Activated CD4-positive, CD25-positive, alpha-beta regulatory T cell (primary cell): Measurements from ENCODE around the gene MZB1.

Experiments used
- DNase-seq, 4 experiments: peaks; one replicate each; lab custom pipeline; 2025; lab: John Stamatoyannopoulos, UW

Gene MZB1, protein sequence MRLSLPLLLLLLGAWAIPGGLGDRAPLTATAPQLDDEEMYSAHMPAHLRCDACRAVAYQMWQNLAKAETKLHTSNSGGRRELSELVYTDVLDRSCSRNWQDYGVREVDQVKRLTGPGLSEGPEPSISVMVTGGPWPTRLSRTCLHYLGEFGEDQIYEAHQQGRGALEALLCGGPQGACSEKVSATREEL

GRCh38 chr5:139389701-139390638 lies at the start of gene MZB1:
Gene MZB1 (minus strand): TSS chr5:139389913. CDS start chr5:139389856, 57 bp downstream.
- peak in 1 of 4 experiments; percentile 17 for DNase-seq

GRCh38 chr5:139439013-139439903 lies 49.5 kb upstream of the MZB1 start, which contains the start of gene DNAJC18:
Gene DNAJC18 (minus strand): TSS chr5:139439525. CDS start chr5:139439445, 80 bp downstream.
- DNase-seq = peak; percentile 81 to 87 (median 84)

- DNase-seq = no peak
Measured at GRCh38 chr5:139438707-139439012, 48.9 kb upstream of the MZB1 start.

- no peak for DNase-seq
Measured at GRCh38 chr5:139435676-139436075, 46.0 kb upstream of the MZB1 start.

- DNase-seq = no peak
Measured at GRCh38 chr5:139431706-139432105, 42.0 kb upstream of the MZB1 start.

DNA sequence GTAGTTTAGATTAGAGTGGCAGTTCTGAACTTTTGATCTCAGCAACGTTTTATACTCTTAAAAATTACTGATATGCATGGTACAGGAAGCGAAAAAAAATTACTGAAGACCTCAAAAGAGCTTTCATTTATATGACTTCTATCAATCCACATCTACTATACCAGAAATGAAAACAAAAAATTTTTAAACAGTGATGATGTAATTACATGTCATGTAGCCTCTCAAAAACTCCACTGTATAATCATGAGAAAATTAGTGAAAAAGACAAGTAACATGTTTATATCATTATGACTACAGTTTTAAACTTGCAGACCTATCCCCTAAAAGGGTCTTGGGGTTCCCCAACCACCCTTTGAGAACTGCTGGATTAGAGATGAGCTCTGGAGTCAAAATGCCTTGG lies 40.3 kb upstream of the MZB1 start:
- no peak for DNase-seq

DNA sequence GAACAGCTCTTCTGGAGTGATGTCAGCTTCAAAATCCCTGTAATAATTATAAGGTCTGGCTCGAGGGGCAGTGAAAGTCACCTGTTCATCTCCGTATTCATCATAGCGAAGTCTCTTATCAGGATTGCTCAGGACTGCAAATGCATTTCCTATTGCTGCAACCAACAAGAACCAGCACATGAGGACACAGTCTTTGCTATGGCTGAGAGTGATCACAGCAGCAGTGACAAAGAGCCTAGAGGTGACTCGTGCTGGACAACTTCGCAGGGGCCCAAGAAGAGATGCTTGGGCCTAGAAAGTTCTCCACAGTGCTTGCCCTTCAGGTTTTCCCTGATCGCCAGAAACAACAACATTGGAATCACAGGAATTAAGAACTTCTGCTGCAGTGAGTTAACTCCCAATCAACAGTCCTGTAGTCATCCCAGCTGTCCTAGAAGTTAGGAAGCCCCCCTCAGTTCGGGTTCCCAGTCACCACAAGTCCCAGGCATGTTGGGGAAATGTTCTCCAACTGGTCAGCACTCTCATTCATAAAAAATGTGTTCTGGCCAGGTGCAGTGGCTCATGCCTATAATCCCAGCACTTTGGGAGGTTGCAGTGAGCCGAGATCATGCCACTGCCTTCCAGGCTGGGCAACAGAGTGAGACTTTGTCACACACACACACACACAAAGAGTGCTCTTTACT lies 36.6 kb upstream of the MZB1 start:
- no peak for DNase-seq

DNA sequence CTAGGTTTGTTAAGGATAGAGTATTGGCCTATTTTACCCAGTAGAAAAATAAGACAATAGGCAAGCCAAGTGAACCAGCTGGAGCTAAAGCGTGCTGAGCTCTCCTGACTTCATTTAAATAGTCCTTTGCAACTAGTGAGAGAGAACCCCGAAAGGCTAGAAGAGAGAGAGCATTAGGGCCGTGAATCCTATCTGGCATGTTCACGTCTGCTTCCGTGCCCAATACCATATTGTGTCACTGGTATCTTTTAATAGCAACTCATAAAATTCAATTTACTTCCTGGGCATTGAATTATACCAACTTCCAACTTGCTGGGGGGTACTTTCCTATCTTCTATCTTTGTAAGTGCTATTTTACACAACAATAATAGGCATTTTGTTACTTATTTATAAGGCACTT lies 35.8 kb upstream of the MZB1 start:
- no peak for DNase-seq

- peak in 2 of 4 experiments; percentile 12 to 16 for DNase-seq
Measured at GRCh38 chr5:139422307-139422893, 32.7 kb upstream of the MZB1 start.

DNA sequence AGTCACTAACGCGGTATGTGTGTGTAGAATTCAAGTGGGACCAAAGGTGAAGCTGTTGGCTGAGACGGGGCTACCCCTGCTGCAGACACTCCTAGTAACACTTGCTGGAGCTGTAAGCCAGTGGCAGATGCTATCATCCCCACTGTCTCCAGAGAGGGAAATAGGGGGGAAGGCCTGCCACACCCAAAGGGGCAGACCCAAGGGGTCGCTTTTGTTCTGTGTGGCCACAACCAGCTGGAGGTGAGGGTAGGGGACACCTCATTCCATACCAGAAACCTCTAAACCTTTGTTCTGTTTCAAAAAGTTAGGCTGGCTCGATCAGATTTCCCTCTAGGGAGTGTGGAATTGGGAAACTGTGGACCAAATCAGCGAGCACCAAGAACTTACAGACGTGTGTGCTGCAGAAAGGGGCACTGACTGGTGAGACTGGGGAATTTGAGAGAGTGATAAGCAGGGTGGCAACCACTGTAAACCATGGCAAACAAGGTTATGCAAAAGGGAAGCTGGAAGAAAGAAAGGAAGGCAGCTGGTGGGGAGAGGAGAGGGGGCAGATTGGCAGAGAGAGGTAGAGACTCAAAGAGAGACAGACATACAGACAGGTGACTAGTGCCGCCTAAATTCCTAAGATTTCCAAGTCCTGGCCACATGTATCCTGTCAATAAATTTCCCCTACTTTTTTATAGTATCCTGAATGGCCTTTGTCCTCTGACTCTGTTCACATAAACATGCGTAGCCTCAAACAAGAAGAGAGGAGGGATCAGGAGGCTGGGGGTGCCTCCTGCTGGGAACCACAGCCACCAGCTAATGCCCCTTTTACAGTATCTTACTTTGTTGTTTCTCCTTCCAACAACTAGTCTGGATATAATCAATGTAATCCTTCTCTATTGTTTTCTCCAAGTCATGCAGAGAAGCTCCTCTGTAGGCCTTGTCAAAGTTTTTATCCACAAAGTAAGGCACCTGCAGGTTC lies 29.8 kb upstream of the MZB1 start:
- DNase-seq = no peak

DNA sequence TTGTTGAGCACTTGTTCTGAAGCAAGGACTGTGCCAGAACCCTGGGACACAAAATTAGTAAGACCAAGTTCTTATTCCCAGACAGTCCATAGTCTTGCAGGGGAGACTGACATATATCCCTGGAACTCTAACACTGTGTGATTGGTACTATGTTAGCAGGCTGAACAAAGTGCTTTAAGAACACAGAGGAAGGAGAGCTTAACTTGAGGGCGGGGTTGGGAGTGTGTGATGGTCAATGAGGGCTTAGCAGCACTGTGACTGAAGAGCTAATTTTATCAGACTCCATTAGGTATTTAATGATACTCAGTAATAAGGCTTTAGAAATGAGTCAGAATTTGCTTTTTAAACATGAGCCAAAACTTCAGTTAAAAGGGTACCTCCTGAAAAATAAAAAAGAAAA lies 29.1 kb upstream of the MZB1 start:
- no peak for DNase-seq

- DNase-seq = no peak
Measured at GRCh38 chr5:139417214-139417613, 27.5 kb upstream of the MZB1 start.

DNA sequence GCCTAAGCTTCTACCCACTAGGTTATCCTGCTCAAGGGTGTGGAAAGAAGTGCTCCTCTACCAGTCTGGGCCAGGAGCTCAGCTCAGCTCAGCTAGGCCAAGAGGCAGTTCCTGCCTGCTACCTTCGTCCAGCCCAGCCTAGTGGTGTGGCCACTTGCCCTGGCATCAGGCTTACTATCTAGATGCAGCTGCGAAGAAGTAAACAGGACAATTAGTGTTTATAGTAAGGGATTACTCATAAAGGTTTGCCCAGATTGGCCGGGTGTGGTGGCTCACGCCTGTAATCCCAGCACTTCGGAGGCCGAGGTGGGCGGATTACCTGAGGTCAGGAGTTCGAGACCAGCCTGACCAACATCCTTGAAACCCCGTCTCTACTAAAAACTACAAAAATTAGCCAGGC lies 26.9 kb upstream of the MZB1 start:
- no peak for DNase-seq

- no peak for DNase-seq
Measured at GRCh38 chr5:139415869-139416268, 26.2 kb upstream of the MZB1 start.

- peak in 1 of 4 experiments; percentile 21 for DNase-seq
Measured at GRCh38 chr5:139415221-139415861, 25.6 kb upstream of the MZB1 start.

DNA sequence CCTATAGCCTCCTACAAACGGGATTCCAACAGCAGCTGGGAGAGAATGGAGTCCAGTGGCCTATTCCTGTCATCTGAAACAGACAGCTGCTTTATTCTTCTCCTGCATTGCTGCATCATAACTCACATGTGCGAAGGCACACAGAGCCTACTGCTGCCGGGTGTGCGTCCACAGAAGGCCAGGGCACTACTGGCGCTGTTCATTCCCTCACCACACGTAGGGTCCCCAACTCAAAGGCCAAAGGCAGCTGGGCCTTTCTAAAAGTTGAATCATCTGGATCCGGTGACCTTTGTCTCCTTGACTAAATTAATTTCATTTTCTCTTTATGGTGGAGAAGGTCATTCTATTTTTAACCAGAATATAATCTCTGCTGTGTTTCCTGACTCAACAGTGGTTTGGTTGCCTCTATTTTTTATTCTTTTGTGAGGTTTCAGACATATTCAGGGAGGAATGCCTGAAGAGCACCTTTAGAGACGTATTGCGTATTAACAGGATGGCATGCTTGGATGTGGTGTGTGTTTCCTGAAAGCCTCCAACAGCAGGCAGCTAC lies 24.9 kb upstream of the MZB1 start:
- no peak for DNase-seq

- DNase-seq = no peak
Measured at GRCh38 chr5:139413963-139414362, 24.2 kb upstream of the MZB1 start.

DNA sequence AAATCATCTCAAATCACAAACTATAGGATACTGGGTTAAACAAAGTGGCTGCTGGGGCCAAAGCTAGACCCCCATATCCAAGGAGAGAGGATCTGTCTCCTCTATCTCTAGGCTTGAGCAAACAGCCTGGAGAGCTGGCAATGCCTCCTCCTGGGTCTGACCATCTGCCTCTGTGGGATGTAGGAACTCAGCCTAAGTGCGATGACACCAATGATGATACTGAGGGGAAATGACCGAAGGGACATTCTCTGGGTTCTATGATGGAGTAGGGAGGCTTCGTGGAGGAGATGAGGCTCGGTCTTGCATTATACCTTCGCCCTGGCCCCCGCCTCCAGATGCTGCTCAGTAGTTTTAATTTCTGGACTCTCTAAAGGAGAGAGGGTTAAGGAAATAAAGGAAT lies 23.4 kb upstream of the MZB1 start:
- DNase-seq = no peak
